ENCODE measurements around the gene LRRC28. TPM values are rescaled to one million over a fixed set of nuclear protein-coding genes. Genes with fewer than 3 reads are reported as not detected.

LRRC28 gene
- total RNA-seq, 3 donors from 2014 or later, result 24.3 to 52.2 (median 44.3) TPM

- H3K27ac ChIP-seq, result no peak overlapping the region
- no peaks in the 10 kb centered on the region for H3K36me3 ChIP-seq
- intact Hi-C loops (cut with DNase I; ENCODE audit: low total_unique reads), result no loop called here
- H3K4me3 ChIP-seq, result no peak overlapping the region
- no peaks in the 10 kb centered on the region for H3K9me3 ChIP-seq
- no peak for TF ChIP-seq CTCF (IDR thresholded peaks at IDR 0.05)
- TF ChIP-seq POLR2AphosphoS5 (IDR thresholded peaks at IDR 0.05), result no peak
- TF ChIP-seq POLR2A (IDR thresholded peaks at IDR 0.05), result no peak
- no peak for DNase-seq (ENCODE audit: low spot score in 2 of 2)
- no peaks in the 10 kb centered on the region for H3K4me1 ChIP-seq
- no peaks in the 10 kb centered on the region for H3K27me3 ChIP-seq
Measured at GRCh38 chr15:99282121-99282520, 30.8 kb downstream of the LRRC28 start.

- DNase-seq (ENCODE audit: low spot score in 2 of 2), result no peak
- intact Hi-C loops (cut with DNase I; ENCODE audit: low total_unique reads), result no loop called here
- TF ChIP-seq CTCF (IDR thresholded peaks at IDR 0.05), result no peak
- no peak for TF ChIP-seq POLR2AphosphoS5 (IDR thresholded peaks at IDR 0.05)
- TF ChIP-seq POLR2A (IDR thresholded peaks at IDR 0.05), result no peak
- H3K27ac ChIP-seq, result no peak overlapping the region
- no peak overlapping the region for H3K4me3 ChIP-seq
- no peaks in the 10 kb centered on the region for H3K9me3 ChIP-seq
- H3K4me1 ChIP-seq, result no peaks in the 10 kb centered on the region
- H3K36me3 ChIP-seq, result no peaks in the 10 kb centered on the region
- H3K27me3 ChIP-seq, result no peaks in the 10 kb centered on the region
Measured at GRCh38 chr15:99282586-99282985, 31.3 kb downstream of the LRRC28 start.

- Histone ChIP-seq H3K27me3 (no peaks in the 10 kb centered on the region), H3K4me1 (no peaks in the 10 kb centered on the region), H3K9me3 (no peaks in the 10 kb centered on the region), H3K4me3 (no peak overlapping the region), H3K36me3 (no peaks in the 10 kb centered on the region), H3K27ac (no peak overlapping the region)
- DNase-seq (ENCODE audit: low spot score in 2 of 2), result no peak
- TF ChIP-seq POLR2AphosphoS5 (IDR thresholded peaks at IDR 0.05) (no peak), POLR2A (IDR thresholded peaks at IDR 0.05) (no peak), CTCF (IDR thresholded peaks at IDR 0.05) (no peak)
- intact Hi-C loops (cut with DNase I; ENCODE audit: low total_unique reads), result no loop called here
Measured at GRCh38 chr15:99283717-99284116, 32.4 kb downstream of the LRRC28 start.

GRCh38 chr15:99291643-99292042 lies 40.4 kb downstream of the LRRC28 start:
- Histone ChIP-seq H3K27ac (no peak overlapping the region), H3K4me1 (no peaks in the 10 kb centered on the region), H3K36me3 (no peaks in the 10 kb centered on the region), H3K27me3 (no peaks in the 10 kb centered on the region), H3K9me3 (no peaks in the 10 kb centered on the region), H3K4me3 (no peak overlapping the region)
- TF ChIP-seq POLR2A (IDR thresholded peaks at IDR 0.05) (no peak), POLR2AphosphoS5 (IDR thresholded peaks at IDR 0.05) (no peak), CTCF (IDR thresholded peaks at IDR 0.05) (no peak)
- DNase-seq (ENCODE audit: low spot score in 2 of 2), result no peak
- intact Hi-C loops (cut with DNase I; ENCODE audit: low total_unique reads), result loop anchor here (10.0 kb wide), 1 partner anchor 433 kb away; no protein-coding TSS in a partner anchor

GRCh38 chr15:99295840-99296239 lies 44.6 kb downstream of the LRRC28 start:
- Histone ChIP-seq H3K36me3 (no peaks in the 10 kb centered on the region), H3K4me1 (no peaks in the 10 kb centered on the region), H3K27ac (no peak overlapping the region), H3K27me3 (no peaks in the 10 kb centered on the region), H3K9me3 (no peaks in the 10 kb centered on the region), H3K4me3 (no peak overlapping the region)
- intact Hi-C loops (cut with DNase I; ENCODE audit: low total_unique reads), result loop anchor here (10.0 kb wide), 1 partner anchor 429 kb away; no protein-coding TSS in a partner anchor
- no peak for DNase-seq (ENCODE audit: low spot score in 2 of 2)
- no peak for TF ChIP-seq POLR2A (IDR thresholded peaks at IDR 0.05)
- TF ChIP-seq POLR2AphosphoS5 (IDR thresholded peaks at IDR 0.05), result no peak
- TF ChIP-seq CTCF (IDR thresholded peaks at IDR 0.05), result no peak

Data from breast epithelium (tissue), 4 donors.